Gastrocnemius medialis (tissue), 4 donors: Measurements from ENCODE around the gene WRAP73. TPM values are rescaled to one million over a fixed set of nuclear protein-coding genes. Genes with fewer than 3 reads are reported as not detected.

Experiments used
- ATAC-seq, 2 donors: fragments of 150-250 bp; one replicate each; pipeline ENCODE4 v1.9.1; 2016
- DNase-seq, 2 donors: peaks; one replicate each; pipeline ENCODE4 v3.0.0-alpha.2; 2019
- H3K27ac ChIP-seq, 4 donors: fragments of 200-600 bp; sonication (generic); 1 replicate in 1 of 4; 2 replicates in 3 of 4; pipeline ENCODE4 v1.5.1; 2016 to 2018; ENCODE audit warnings: mild to moderate bottlenecking in 2 of 4, moderate library complexity in 1 of 4
- H3K27me3 ChIP-seq, 3 donors: fragments of 200-600 bp; sonication (generic) in 2 of 3; 1 replicate in 1 of 3; 2 replicates in 2 of 3; pipeline versions ENCODE4 v1.5.1 to v1.6.0; 2016 to 2019; ENCODE audit warnings: mild to moderate bottlenecking in 1 of 3, moderate library complexity in 1 of 3
- H3K36me3 ChIP-seq, 2 donors: fragments of 200-600 bp; sonication (generic) in 1 of 2; one replicate each; pipeline ENCODE4 v1.5.1; 2017 to 2018
- H3K4me1 ChIP-seq, 2 donors: fragments of 200-600 bp; sonication (generic) in 1 of 2; one replicate each; pipeline ENCODE4 v1.5.1; 2016 to 2017; ENCODE audit warnings: mild to moderate bottlenecking in 2 of 2
- H3K4me3 ChIP-seq, 4 donors: fragments of 200-600 bp; sonication (generic) in 3 of 4; 1 replicate in 1 of 4; 2 replicates in 3 of 4; pipeline ENCODE4 v1.5.1; 2016 to 2019; ENCODE audit warnings: mild to moderate bottlenecking in 2 of 4
- H3K9me3 ChIP-seq, 3 donors: fragments of 200-600 bp; sonication (generic) in 2 of 3; 1 replicate in 1 of 3; 2 replicates in 2 of 3; pipeline ENCODE4 v1.5.1; 2016 to 2019
- POLR2A ChIP-seq, 2 donors: fragments of 450-650 bp; IDR thresholded peaks; one replicate each; pipeline ENCODE4 v1.6.1; 2017; ENCODE audit warnings: antibody characterized with exemption in 2 of 2, mild to moderate bottlenecking in 2 of 2, moderate library complexity in 2 of 2
- in situ Hi-C, 4 donors: fragments of 200-750 bp; cut with MboI; loops; one replicate each; pipeline versions ENCODE4 v1.15.0 to v1.8.0; 2017; ENCODE audit warnings: low sequenced_read_pairs in 4 of 4
- intact Hi-C: fragments of 100-400 bp; cut with DNase I; formaldehyde crosslinking; loops from one replicate; pipeline ENCODE4 v1.15.1; 2023; ENCODE audit warnings: low total_unique reads
- total RNA-seq, 4 donors: library from RNA; depleted of rRNA; stranded (reverse); fragments of >200 nt; gene quantifications; one replicate each; pipeline versions ENCODE4 v1.1.0 to v1.2.3, GENCODE V29; 2016
- TF ChIP-seq, protein P1 (sequence below), 5 experiments: fragments of 450-650 bp in 3 of 5; fragments of 200-600 bp in 2 of 5; sonication (generic) in 2 of 5; IDR thresholded peaks in 4 of 5; conservative IDR thresholded peaks in 1 of 5; 1 replicate in 4 of 5; 2 replicates in 1 of 5; pipeline ENCODE4 v1.5.1; 2016 to 2019; ENCODE audit warnings: antibody characterized with exemption in 5 of 5, mild to moderate bottlenecking in 3 of 5, moderate library complexity in 3 of 5

The WRAP73 gene
- total RNA-seq, 4 donors from 2014 or later, result 12.7 to 16.1 (median 14.2) TPM

DNA sequence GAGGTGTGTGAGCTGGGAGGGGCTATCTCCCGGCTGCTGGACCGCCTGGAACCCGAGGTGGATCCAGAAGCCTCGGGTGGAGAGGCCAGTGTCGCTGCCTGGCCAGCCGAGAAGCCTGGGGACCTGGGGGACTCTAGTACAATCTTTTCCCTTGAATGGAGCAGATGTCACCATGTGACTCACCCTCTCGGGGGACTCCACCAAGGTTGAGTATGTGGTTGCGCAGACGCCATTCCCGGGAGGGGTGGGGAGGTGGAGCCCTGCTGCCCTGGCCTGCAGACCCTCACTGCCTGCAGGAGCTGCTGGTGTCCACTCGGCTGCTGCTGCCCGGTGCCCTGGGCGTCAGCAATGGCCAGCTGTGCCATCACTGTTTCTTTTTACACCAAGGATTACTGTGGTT is 42.7 kb upstream of the WRAP73 start:
- H3K27ac ChIP-seq, result no peak overlapping the region
- TF ChIP-seq, protein P1, sequence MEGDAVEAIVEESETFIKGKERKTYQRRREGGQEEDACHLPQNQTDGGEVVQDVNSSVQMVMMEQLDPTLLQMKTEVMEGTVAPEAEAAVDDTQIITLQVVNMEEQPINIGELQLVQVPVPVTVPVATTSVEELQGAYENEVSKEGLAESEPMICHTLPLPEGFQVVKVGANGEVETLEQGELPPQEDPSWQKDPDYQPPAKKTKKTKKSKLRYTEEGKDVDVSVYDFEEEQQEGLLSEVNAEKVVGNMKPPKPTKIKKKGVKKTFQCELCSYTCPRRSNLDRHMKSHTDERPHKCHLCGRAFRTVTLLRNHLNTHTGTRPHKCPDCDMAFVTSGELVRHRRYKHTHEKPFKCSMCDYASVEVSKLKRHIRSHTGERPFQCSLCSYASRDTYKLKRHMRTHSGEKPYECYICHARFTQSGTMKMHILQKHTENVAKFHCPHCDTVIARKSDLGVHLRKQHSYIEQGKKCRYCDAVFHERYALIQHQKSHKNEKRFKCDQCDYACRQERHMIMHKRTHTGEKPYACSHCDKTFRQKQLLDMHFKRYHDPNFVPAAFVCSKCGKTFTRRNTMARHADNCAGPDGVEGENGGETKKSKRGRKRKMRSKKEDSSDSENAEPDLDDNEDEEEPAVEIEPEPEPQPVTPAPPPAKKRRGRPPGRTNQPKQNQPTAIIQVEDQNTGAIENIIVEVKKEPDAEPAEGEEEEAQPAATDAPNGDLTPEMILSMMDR (IDR thresholded peaks at IDR 0.05 in 4 of 5, conservative IDR thresholded peaks at IDR 0.05 in 1 of 5), result no peak
- no peak for TF ChIP-seq POLR2A (IDR thresholded peaks at IDR 0.05)
- H3K4me3 ChIP-seq, result no peak overlapping the region
- H3K27me3 ChIP-seq, result peaks cover 0 to 8% (median 0%) of the 10 kb centered on the region in 3 donors
- no peaks in the 10 kb centered on the region for H3K9me3 ChIP-seq
- intact Hi-C loops (no loop called here), in situ Hi-C loops (no loop called here)
- no peak for ATAC-seq
- H3K4me1 ChIP-seq, result no peaks in the 10 kb centered on the region
- no peaks in the 10 kb centered on the region for H3K36me3 ChIP-seq
- no peak for DNase-seq

DNA sequence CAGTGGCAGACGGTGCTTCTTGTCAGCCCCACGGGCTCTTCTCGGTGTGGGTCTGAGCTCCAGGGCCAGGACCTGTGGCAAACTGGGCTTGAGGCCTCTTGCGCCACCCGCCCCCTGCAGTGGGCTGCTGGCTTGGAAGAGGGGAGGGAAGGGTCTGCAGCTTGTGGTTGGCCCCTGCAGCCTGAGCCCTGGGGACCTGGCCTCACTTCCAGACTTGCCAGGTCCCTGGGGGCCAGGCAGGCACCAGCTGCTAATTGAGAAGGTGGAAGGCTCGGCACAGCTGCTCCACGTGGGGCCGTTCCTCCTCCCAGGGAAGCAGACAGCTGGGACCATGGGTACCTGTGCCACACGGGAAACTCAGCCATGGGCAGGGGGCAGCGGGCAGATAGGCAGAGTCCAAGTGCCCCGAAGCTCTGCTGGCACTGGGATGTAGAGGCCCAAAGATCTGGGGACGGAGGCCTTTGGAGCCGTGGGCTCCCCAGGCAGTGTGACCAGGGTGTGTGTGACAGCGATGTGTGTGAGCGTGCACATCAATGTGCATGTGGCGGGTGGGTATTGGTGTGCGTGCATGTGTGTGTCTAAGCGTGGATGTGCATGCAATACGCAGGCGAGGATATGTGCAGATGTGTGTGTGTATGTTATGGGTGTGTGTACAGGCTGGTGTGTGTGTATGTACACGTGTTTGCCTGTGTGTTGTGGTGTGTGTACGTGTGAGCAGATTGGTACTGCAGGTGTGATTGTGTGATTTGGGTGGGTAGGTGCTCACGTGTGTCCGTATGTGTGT is 41.7 kb upstream of the WRAP73 start:
- no peak overlapping the region for H3K27ac ChIP-seq
- DNase-seq (no peak), ATAC-seq (no peak)
- TF ChIP-seq, protein P1 (IDR thresholded peaks at IDR 0.05 in 4 of 5, conservative IDR thresholded peaks at IDR 0.05 in 1 of 5), result no peak
- TF ChIP-seq POLR2A (IDR thresholded peaks at IDR 0.05), result no peak
- H3K9me3 ChIP-seq, result no peaks in the 10 kb centered on the region
- in situ Hi-C loops (no loop called here), intact Hi-C loops (no loop called here)
- no peak overlapping the region for H3K4me3 ChIP-seq
- H3K36me3 ChIP-seq, result no peaks in the 10 kb centered on the region
- H3K27me3 ChIP-seq, result peaks cover 0 to 8% (median 0%) of the 10 kb centered on the region in 3 donors
- H3K4me1 ChIP-seq, result no peaks in the 10 kb centered on the region

DNA sequence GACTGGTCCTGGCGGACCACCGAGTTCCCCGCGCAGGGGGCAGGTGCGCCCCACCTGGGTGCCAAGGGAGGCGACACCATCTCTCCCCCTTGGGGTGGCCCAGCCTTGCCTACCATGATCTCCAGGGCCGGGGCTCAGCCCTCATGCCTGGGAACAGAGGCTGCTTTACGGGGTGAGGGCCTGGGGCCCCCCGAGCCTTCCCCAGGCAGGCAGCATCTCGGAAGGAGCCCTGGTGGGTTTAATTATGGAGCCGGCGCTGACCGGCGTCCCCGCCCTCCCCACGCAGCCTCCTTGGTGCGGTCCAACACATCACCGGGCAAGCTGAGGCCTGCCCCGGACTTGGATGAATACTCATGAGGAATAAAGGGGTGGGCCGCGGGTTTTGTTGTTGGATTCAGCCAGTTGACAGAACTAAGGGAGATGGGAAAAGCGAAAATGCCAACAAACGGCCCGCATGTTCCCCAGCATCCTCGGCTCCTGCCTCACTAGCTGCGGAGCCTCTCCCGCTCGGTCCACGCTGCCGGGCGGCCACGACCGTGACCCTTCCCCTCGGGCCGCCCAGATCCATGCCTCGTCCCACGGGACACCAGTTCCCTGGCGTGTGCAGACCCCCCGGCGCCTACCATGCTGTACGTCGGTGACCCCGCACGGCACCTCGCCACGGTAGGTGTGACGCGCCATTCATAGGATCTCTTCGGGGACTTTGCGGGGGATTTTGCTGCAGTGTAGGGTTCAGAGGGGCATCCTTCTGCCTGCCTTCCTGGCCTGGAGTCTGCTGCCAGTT is 40.6 kb upstream of the WRAP73 start:
- ATAC-seq, result no peak
- H3K27me3 ChIP-seq, result peaks cover 0 to 2% (median 0%) of the 10 kb centered on the region in 3 donors

DNA sequence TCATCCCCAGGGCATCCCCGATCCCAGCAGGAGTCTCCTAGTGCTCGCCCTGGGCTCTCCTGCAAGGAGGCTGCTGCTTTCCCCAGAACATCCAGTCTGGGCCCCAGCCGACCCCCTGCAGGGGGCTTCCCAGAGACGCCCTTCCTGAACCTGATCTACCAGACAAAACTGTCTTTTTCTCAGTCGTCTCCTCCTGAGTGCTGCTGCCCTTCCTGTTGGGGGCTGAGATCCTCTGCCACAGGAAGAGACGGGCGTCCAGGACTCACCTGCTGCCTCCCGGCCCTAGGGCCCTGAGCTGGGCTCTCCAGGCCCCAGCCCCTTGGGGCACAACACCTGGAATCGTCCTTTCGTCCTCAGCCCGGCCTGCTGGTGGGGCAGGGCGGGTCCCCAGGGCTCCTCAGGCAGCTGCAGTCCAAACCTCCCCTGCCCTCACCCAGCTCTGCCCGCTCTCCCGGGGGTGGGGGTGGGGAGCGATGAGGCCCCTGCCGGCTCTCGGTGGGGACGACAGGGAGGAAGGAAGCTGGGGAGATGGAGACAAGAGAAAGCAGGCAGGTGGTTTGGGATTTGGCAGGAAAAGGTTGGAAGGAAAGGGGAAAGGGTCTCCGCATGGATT is 39.3 kb upstream of the WRAP73 start:
- Histone ChIP-seq H3K4me1 (no peaks in the 10 kb centered on the region), H3K27me3 (no peaks in the 10 kb centered on the region), H3K36me3 (no peaks in the 10 kb centered on the region), H3K27ac (no peak overlapping the region), H3K4me3 (no peak overlapping the region), H3K9me3 (no peaks in the 10 kb centered on the region)
- no peak for ATAC-seq
- TF ChIP-seq, protein P1 (IDR thresholded peaks at IDR 0.05 in 4 of 5, conservative IDR thresholded peaks at IDR 0.05 in 1 of 5), result no peak
- no peak for TF ChIP-seq POLR2A (IDR thresholded peaks at IDR 0.05)
- intact Hi-C loops, result no loop called here
- in situ Hi-C loops, result no loop called here
- DNase-seq, result no peak

More for the DNA sequence above, 40.6 kb upstream of the WRAP73 start:
- H3K36me3 ChIP-seq, result no peaks in the 10 kb centered on the region
- H3K27ac ChIP-seq, result no peak overlapping the region
- H3K4me3 ChIP-seq, result no peak overlapping the region
- H3K4me1 ChIP-seq, result no peaks in the 10 kb centered on the region
- intact Hi-C loops, result no loop called here
- DNase-seq, result no peak
- TF ChIP-seq, protein P1 (IDR thresholded peaks at IDR 0.05 in 4 of 5, conservative IDR thresholded peaks at IDR 0.05 in 1 of 5), result no peak
- TF ChIP-seq POLR2A (IDR thresholded peaks at IDR 0.05), result no peak
- in situ Hi-C loops, result no loop called here
- H3K9me3 ChIP-seq, result no peaks in the 10 kb centered on the region
